Fibroblast of skin of right quadriceps (primary cell): ENCODE data around the gene LYG1.
"Not testable (repeated sequence)": the region's sequence is repeated elsewhere in the genome, so short reads cannot be mapped to it uniquely, and the experiment has no call there.

Experiments
- DNase-seq: peaks from one replicate; pipeline ENCODE4 v3.0.0-alpha.2; 2013

The LYG1 gene

DNA sequence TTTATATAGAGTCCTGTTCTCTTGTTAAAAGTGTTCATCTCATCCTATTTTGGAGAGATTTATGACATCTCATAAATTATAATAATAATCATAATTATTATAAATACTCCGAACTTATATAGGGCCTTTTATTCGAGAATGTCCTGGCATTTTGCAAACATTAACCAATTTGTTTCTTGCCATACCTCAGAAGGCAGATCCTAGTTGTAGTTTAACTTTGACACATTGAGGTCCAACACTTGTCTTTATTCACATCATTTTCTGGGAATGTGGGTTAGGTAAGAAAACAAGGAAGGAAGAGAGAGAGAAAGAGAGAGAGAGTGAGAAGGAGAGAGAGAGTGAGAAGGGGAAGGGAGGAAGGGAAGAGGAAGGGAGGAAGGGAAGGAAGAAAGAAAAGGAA lies at the start of gene LYG1:
Gene LYG1, minus strand, starts transcription at position 101 of the 400 bp plus-strand sequence. CDS start 5,527 bp downstream, outside the sequence.
- not testable (repeated sequence) for DNase-seq

DNA sequence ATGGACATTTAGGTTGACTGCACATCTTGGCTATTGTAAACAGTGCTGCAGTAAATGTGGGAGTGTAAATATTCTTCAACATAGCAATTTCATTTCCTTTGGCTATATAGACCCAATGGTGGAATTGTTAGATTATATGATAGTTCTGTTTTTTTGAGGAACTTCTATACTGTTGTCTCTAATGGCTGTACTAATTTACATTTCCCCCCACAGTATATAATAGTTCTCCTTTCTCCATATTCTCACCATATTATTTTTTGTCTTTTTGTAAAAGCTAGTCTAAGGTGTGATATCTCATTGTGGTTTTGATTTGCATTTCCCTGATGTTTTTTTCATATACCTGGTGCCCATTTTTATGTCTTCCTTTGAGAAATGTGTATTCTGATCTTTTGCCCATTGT lies 49.2 kb upstream of the LYG1 start:
- DNase-seq: no peak

DNA sequence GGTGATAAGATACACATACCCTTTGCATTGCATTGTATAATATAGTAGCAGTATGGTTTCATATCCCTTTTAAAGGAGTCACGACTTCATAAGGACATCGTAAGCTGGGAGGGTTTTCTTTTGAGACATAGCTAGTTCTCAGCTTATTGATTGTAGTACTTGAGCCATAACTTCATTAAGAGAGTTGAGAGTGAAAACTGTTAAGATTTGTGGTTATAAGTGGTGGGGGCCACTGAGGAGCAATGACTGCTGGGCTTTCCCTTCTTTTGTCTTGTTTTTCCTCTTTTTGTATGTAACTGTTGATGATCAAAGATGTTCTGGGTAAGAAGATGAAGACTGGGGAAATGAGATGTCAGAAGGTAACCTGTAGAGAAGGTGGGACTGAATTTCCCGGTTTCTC lies 47.2 kb upstream of the LYG1 start:
- no peak for DNase-seq

DNA sequence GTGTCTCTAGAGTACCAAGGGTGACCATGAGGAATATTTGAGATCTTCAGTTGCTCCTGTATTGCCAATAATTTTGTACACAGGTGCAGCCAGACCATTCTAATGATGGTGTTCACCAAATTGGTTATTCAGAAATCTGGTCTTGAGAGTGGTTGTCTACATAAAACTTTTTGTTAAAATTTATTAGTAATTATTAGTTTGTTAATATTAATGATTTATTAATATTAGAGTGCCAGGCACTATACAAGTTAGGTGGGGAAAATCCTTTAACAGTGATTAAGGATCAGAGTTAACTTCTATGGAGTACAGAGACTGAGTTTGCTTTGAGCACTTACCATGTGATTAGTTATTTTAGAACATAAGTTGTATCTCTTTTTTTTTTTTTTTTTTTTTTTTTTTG lies 45.2 kb upstream of the LYG1 start:
- DNase-seq: no peak

DNA sequence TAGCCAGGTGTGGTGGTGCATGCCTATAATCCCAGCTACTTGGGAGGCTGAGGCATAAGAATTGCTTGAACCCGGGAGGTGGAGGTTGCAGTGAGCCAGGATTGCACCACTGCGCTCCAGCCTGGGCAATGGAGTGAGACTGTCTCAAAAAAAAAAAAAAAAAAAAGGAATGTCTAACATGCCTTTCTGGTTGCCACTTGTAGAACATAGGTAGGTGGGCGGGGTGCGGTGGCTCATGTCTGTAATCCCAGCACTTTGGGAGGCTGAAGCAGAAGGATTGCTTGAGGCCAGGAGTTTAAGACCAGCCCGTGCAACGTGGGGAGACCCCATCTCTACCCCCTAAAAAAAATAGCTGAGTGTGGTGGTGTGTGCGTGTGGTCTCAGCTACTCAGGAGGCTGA lies 44.4 kb upstream of the LYG1 start:
- not testable (repeated sequence) for DNase-seq

DNA sequence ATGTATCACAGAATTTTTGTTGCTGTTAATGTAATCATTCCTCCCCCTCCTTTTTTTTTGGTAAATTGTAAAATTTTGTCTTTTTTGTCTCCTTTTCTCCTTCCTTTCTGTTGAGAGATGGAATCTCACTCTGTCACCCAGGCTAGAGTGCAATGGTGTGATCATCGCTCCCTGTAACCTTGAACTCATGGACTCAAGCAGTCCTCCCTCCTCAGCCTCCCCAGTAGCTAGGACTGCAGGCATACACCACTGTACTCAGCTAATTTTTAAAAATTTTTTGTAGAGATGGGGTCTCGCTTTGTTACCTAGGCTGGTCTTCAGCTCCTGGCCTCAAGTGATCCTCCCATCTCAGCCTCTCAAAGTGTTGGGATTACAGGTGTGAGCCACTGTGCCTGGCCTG lies 41.5 kb upstream of the LYG1 start:
- DNase-seq: no peak

GRCh38 chr2:99340669-99341236 lies 39.8 kb upstream of the LYG1 start:
- DNase-seq: no peak

DNA sequence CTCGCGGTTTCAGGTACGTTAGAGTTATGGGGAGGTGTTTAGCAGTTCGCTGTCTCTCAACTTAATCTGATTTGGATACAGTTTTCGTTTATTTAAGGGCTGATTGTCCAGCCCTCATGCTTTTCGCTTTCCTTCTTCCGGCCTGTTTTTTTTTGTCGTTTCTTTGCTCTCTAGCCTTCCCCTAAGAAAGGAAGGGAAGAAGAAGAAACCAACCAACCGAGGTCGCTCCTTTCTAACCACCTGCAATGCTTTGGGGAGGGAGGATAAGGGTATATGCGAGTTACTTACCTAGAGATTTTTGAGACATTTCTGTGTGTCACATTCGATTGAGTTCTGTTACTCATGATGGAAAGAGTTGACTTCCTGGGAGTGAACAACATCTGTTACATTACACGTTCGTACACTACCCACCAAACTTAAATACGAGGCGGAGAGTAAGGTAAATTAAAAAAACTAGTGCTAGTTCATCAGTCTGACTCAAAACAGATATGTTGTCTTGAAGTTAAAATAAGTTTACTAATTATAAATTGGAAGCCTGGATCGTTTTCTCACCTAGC lies 37.1 kb upstream of the LYG1 start:
- DNase-seq: peak; percentile 3

GRCh38 chr2:99337113-99338028 lies 36.4 kb upstream of the LYG1 start, which contains the start of gene EIF5B:
EIF5B (plus strand) TSS chr2:99337389; CDS start chr2:99337555, 166 bp downstream.
- DNase-seq: peak; percentile 95

- no peak for DNase-seq
These were observed 35.8 kb upstream of the LYG1 start for GRCh38 chr2:99336804-99337112.

- DNase-seq: peak; percentile 99
These were observed 35.2 kb upstream of the LYG1 start, which contains the start of gene TXNDC9 for GRCh38 chr2:99335911-99336803. TXNDC9 (minus strand) TSS chr2:99336333; CDS start chr2:99333210, 3,123 bp downstream.

GRCh38 chr2:99325384-99325783 lies 24.4 kb upstream of the LYG1 start:
- no peak for DNase-seq

DNA sequence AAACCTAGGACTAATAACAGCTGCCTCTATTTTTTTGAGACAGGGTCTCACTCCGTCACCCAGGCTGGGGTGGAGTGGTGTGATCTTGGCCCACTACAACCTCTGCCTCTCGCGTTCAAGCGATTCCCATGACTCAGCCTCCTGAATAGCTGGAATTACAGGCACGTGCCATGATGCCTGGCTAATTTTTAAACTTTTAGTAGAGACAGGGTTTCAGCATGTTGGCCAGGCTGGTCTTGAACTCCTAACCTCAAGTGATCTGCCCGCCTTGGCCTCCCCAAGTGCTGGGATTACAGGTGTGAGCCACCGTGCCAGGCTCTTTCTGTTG lies 16.8 kb upstream of the LYG1 start:
- not testable (repeated sequence) for DNase-seq

DNA sequence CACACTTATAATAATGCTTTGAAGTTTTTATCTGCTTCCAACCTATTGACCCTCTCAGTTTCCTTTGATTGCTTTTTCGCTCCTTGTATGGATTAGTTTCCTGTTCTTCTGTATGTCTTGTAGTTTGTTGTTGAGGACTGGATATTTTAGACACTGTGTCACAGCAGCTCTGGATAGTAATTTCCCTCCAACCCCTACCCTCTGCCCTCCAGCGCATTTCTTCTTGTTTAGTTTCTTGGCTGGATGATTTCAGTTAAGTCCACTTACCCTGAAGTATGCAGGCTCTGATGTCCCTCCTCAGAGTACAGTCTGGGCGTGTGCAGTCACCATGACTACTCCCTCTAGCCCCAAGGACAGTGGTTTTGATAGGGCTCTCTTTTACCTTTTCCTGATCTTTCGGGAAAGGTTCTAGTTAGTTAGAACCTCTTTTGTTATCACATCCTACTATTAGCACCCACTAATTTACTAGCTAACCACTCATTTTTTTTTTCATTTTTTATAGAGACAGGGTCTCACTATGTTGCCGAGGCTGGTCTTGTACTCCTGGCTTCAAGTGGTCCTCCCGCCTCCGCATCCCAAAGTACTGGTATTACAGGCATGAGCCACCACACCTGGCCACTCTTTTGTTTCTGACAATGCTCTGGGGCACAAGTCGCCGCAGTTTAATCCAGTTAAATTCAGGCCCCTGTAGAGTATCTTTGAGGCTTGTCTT lies 16.3 kb upstream of the LYG1 start:
- no peak for DNase-seq

- no peak for DNase-seq
These were observed 1.4 kb downstream of the LYG1 start for GRCh38 chr2:99299580-99299979.

DNA sequence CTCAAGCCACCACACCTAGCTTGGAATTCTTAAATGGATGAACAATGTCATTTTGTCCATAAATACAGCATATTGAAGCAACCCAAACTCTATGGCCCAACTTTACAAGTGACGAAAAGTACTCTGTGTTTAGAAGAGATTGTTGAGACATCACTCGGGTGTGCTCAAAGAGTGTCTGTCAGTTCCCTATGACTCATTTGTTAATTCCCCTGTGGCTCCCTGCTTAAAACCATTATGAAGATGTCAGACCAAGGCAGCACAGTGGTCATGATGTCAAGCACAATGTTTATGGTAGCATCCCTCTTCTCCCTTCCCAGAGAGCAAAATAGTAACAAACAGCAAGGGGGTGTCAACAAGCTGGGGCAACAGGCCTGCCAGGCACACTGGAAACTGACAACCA lies 3.0 kb downstream of the LYG1 start:
- peak; percentile 37 for DNase-seq

- DNase-seq: no peak
These were observed 15.5 kb downstream of the LYG1 start for GRCh38 chr2:99285526-99285925.

DNA sequence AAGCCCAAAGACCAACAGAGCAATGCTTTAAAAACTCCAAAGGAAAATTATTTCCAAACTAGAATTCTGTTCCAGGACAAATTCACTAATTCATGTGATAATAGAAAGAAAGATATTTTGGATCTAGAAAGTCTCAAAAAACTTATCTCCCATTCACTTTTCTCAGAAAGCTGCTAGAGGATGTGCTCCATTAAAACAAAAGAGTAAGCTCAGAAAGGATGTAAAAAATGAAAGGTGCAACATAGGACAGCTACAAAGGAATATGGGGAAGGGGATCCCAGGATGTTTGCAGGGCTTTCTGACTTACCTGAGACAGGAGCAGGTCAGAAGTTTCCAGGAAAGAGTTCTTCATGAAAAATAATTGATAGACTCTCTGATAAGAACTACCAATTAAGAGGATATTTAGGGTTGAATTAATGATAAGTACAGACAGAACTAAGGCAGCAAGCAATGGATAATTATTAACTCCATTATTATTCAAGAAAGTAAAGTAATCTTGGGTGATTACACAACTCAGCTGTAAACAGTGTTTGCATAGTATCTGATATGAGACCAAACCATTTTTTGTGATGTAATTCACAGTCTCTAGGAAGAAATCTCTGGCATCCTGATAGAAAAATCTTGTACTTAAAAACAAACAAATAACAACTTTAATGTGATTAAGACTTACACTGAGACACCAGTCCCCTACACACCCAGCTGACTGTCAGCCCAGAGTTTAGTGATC lies 20.9 kb downstream of the LYG1 start:
- no peak for DNase-seq

DNA sequence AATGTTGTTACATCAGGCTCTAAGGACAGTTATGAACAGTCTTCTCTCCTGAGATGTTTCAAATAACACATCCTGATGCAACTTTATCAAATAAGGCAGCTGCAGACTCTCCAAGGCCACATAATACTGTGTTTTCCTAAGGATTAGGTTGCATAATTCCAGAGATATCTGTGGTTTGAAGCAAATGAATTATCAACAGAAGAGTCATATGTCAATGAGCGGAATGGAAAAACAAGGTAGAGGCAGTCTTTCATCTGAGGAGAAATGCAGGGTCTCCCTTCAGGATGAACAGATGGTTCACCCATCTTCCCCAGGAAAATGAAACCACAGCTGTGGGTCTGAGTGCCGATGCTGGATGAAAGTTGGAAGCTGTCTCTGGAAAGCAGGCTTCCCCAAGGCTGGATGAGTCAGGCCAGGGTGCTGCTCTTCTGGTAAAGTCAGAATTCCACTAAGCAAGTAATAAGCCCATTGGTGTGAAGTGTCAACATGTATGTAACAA lies 22.2 kb downstream of the LYG1 start:
- DNase-seq: peak; percentile 95

DNA sequence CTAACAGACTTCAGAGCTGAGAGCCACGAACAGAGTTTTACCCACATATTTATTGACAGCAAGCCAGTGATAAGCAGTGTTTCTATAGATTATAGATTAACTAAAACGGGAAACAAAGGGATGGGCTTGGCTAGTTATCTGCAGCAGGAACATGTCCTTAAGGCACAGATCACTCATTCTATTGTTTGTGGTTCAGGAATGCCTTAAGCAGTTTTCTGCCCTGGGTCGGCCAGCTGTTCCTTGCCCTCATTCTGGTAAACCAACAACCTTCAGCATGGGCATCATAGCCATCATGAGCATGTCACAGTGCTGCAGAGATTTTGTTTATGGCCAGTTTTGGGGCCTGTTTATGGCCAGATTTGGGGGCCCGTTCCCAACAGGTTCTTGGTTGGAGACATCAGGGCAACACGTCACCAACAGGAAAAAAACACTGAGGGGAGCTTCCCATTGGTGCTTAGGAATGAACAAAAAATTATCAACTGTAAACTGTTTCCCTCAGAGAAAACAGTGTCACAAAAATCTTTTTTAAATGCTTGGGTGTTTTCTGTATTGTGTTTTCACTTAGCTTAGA lies 22.7 kb downstream of the LYG1 start:
- DNase-seq: not testable (repeated sequence)

- DNase-seq: no peak
These were observed 25.1 kb downstream of the LYG1 start for GRCh38 chr2:99275882-99276281.
